ENCODE measurements around the gene CENPX. TPM values are rescaled to one million over a fixed set of nuclear protein-coding genes. Genes with fewer than 3 reads are reported as not detected.

Gene CENPX
- total and polyA plus RNA-seq, 12 donors = 11.2 to 75.9 (median 47.9) TPM

DNA sequence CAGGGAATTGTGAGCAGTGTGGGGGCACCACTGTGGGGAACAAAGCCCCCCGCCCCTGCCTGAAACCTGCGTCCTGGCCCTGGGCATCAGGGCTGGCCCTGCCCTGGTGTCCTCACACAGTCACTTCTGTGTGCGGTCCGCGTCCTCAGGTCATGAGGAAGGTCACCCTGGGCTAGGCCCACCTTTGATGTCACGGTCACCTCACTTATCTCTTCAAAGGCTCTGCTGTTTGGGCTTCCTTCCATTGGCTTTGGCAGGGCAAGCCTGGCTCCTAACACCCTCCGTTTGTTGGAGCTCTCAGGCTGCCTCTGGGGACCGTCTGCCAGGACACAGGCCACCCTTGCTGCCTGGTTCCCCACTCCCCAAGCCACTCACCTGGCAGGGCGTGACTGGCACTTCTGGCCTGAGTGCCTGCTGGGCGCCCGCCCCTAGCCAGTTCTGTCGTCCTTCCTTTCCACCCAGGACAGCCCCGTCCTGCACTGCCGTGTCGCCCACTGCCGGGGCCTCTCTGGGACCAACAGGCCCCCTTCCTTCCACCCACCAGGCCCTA, 8.8 kb downstream of the CENPX start:
- H3K27me3 ChIP-seq = no peaks in the 10 kb centered on the region
- DNase-seq = peak in 1 of 7 donors; percentile 36
- no peaks in the 10 kb centered on the region for H3K4me1 ChIP-seq (replicated peaks in 1 of 2)
- no peak overlapping the region for H3K4me3 ChIP-seq
- 76 to 100% (median 90%) methylated on average over 2 to 16 of the region's 16 CpGs for WGBS, 4 donors
- H3K27ac ChIP-seq = peak overlapping the region in 1 of 5 donors; percentile 59
- TF ChIP-seq, protein P1, sequence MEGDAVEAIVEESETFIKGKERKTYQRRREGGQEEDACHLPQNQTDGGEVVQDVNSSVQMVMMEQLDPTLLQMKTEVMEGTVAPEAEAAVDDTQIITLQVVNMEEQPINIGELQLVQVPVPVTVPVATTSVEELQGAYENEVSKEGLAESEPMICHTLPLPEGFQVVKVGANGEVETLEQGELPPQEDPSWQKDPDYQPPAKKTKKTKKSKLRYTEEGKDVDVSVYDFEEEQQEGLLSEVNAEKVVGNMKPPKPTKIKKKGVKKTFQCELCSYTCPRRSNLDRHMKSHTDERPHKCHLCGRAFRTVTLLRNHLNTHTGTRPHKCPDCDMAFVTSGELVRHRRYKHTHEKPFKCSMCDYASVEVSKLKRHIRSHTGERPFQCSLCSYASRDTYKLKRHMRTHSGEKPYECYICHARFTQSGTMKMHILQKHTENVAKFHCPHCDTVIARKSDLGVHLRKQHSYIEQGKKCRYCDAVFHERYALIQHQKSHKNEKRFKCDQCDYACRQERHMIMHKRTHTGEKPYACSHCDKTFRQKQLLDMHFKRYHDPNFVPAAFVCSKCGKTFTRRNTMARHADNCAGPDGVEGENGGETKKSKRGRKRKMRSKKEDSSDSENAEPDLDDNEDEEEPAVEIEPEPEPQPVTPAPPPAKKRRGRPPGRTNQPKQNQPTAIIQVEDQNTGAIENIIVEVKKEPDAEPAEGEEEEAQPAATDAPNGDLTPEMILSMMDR (IDR thresholded peaks at IDR 0.05) = no peak
- TF ChIP-seq POLR2A (IDR thresholded peaks at IDR 0.05) = no peak
- no peaks in the 10 kb centered on the region for H3K36me3 ChIP-seq (replicated peaks in 1 of 2)
- no peaks in the 10 kb centered on the region for H3K9me3 ChIP-seq (replicated peaks in 1 of 3)
- intact Hi-C loops (cut with DNase I) = no loop called here

DNA sequence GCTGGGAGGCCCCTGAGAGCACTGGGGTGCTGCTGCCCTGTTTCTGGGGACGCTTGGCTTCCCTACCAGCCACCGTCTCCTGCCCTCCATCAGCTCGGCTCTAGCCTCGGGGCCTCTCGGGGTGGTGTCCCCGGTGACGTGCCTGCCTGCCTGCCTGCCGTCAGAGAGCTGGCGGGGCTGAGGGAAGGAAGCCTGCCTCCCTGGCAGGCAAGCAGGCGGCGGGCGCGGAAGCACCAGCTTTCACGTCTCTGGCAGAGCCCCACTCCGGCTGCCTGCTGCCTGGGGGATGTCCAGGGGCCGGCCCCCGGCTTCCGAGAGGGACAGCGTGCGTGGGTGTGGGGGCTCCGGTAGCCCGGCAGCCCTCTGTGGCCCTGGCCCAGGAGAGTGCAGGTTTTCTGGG, 9.3 kb downstream of the CENPX start:
- H3K27me3 ChIP-seq = no peaks in the 10 kb centered on the region
- no peaks in the 10 kb centered on the region for H3K9me3 ChIP-seq (replicated peaks in 1 of 3)
- intact Hi-C loops (cut with DNase I) = no loop called here
- WGBS, 4 donors = 60 to 72% (median 68%) methylated on average over 1 to 22 of the region's 22 CpGs; no CpG with 5 or more reads in 1 of the 4 donors
- H3K36me3 ChIP-seq (replicated peaks in 1 of 2) = no peaks in the 10 kb centered on the region
- peak overlapping the region in 1 of 5 donors; percentile 59 for H3K27ac ChIP-seq
- H3K4me3 ChIP-seq = no peak overlapping the region
- H3K4me1 ChIP-seq (replicated peaks in 1 of 2) = no peaks in the 10 kb centered on the region
- TF ChIP-seq, protein P1 (IDR thresholded peaks at IDR 0.05) = no peak
- no peak for TF ChIP-seq POLR2A (IDR thresholded peaks at IDR 0.05)
- peak in 3 of 7 donors; percentile 54 to 85 (median 56) for DNase-seq

DNA sequence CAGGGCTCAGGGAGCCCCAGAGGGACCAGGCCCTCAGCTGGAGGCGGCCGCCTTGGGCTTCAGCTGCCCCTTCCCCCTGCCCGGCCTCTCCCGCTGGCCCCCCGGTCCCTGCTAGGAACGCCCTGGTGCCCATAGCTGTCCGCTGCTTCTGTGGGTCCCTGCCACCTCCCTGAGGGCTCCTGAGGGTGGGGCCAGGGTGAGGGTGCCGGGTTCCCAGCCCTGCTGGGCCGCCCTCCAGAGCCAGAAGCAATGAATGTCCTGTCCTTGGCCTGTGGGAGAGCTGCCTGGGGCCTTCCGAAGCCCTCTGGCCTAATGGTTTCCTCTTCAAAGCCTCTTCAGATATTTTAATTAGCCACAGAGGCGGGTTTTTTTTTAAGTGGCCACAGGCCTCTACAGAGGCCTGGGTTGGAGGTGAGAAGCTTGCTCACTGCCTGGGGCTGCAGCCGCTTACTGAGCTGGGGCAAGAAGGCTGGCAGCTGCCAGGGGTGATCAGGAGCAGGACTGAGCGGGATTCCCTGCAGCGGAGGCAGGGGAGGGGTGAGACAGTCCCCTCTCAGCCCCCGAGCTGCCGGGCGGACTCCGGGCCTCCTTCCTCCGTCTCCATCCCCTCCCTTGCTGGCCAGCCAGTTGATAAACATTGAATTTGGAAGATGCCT, 9.9 kb downstream of the CENPX start:
- H3K27ac ChIP-seq = peak overlapping the region in 1 of 5 donors; percentile 59
- TF ChIP-seq, protein P1 (IDR thresholded peaks at IDR 0.05) = no peak
- no peak for TF ChIP-seq POLR2A (IDR thresholded peaks at IDR 0.05)
- no peaks in the 10 kb centered on the region for H3K9me3 ChIP-seq (replicated peaks in 1 of 3)
- no peaks in the 10 kb centered on the region for H3K4me1 ChIP-seq (replicated peaks in 1 of 2)
- H3K4me3 ChIP-seq = no peak overlapping the region
- peak in 1 of 7 donors; percentile 43 for DNase-seq
- WGBS, 4 donors = 73 to 89% (median 84%) methylated on average over 3 to 19 of the region's 19 CpGs
- no peaks in the 10 kb centered on the region for H3K36me3 ChIP-seq (replicated peaks in 1 of 2)
- no peaks in the 10 kb centered on the region for H3K27me3 ChIP-seq
- intact Hi-C loops (cut with DNase I) = no loop called here

DNA sequence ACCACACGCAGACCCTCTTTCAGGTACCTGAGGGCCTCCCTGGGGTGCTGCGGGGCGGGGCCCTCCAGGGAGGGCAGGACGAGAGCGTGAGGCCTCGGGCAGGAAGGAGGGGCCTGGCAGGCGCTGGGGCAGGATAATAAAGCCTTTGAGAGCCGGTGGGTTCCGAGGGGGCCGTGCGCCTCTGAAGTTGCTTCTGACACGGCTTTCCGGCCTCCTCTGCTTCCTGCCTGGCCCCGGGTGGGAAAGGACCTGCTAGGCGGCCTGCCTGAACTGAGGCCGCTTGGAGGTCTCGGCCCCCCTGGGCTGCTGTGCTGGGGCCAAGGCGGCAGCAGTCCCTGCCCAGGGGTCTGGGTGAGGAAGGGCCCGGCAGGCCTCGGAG, 10.4 kb downstream of the CENPX start:
- 79 to 92% (median 84%) methylated on average over 6 to 20 of the region's 20 CpGs for WGBS, 4 donors
- intact Hi-C loops (cut with DNase I) = no loop called here

More for the DNA sequence above, 10.4 kb downstream of the CENPX start:
- no peak for DNase-seq
- TF ChIP-seq, protein P1 (IDR thresholded peaks at IDR 0.05) = no peak
- no peak for TF ChIP-seq POLR2A (IDR thresholded peaks at IDR 0.05)
- no peaks in the 10 kb centered on the region for H3K4me1 ChIP-seq (replicated peaks in 1 of 2)
- H3K27ac ChIP-seq = peak overlapping the region in 1 of 5 donors; percentile 59
- no peaks in the 10 kb centered on the region for H3K36me3 ChIP-seq (replicated peaks in 1 of 2)
- H3K4me3 ChIP-seq = no peak overlapping the region
- H3K27me3 ChIP-seq = no peaks in the 10 kb centered on the region
- no peaks in the 10 kb centered on the region for H3K9me3 ChIP-seq (replicated peaks in 1 of 3)

Measured in adrenal gland (tissue), 12 donors.